Measurements from ENCODE around the gene THYN1. TPM values are rescaled to one million over a fixed set of nuclear protein-coding genes. Genes with fewer than 3 reads are reported as not detected.

The THYN1 gene
- total RNA-seq, 1 donor from 2014 or later: 33.7 TPM

- intact Hi-C loops (cut with DNase I): no loop called here
- Histone ChIP-seq H3K9me3 (no peaks in the 10 kb centered on the region), H3K36me3 (peaks cover 12% of the 10 kb centered on the region), H3K4me3 (peak within 1 kb of the TSS; percentile 92), H3K27ac (peak within 1 kb of the TSS; percentile 95), H3K27me3 (ENCODE audit: low read depth) (no peaks in the 10 kb centered on the region), H3K4me1 (peaks cover 38% of the 10 kb centered on the region)
- peak; percentile 97 for ATAC-seq
- TF ChIP-seq, protein P1, sequence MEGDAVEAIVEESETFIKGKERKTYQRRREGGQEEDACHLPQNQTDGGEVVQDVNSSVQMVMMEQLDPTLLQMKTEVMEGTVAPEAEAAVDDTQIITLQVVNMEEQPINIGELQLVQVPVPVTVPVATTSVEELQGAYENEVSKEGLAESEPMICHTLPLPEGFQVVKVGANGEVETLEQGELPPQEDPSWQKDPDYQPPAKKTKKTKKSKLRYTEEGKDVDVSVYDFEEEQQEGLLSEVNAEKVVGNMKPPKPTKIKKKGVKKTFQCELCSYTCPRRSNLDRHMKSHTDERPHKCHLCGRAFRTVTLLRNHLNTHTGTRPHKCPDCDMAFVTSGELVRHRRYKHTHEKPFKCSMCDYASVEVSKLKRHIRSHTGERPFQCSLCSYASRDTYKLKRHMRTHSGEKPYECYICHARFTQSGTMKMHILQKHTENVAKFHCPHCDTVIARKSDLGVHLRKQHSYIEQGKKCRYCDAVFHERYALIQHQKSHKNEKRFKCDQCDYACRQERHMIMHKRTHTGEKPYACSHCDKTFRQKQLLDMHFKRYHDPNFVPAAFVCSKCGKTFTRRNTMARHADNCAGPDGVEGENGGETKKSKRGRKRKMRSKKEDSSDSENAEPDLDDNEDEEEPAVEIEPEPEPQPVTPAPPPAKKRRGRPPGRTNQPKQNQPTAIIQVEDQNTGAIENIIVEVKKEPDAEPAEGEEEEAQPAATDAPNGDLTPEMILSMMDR (IDR thresholded peaks at IDR 0.05): no peak
- peak; percentile 98 for DNase-seq
These were observed 29.1 kb downstream of the THYN1 start, which contains the start of the genes NCAPD3 and VPS26B for GRCh38 chr11:134223836-134224709. Gene NCAPD3 (minus strand): TSS chr11:134223967. CDS start chr11:134223926, 41 bp downstream. Gene VPS26B (plus strand): TSS chr11:134224671. CDS start chr11:134225123, 452 bp downstream.

GRCh38 chr11:134223121-134223520 is 30.0 kb downstream of the THYN1 start:
- Histone ChIP-seq H3K36me3 (peaks cover 19% of the 10 kb centered on the region), H3K9me3 (no peaks in the 10 kb centered on the region), H3K4me1 (peaks cover 36% of the 10 kb centered on the region), H3K4me3 (peak overlapping the region; percentile 92), H3K27ac (peak overlapping the region; percentile 95), H3K27me3 (ENCODE audit: low read depth) (no peaks in the 10 kb centered on the region)
- DNase-seq: no peak
- TF ChIP-seq, protein P1 (IDR thresholded peaks at IDR 0.05): no peak
- no peak for ATAC-seq
- intact Hi-C loops (cut with DNase I): no loop called here

GRCh38 chr11:134216816-134217215 is 36.3 kb downstream of the THYN1 start:
- H3K4me3 ChIP-seq: no peak overlapping the region
- no peak for ATAC-seq
- H3K27ac ChIP-seq: no peak overlapping the region
- TF ChIP-seq, protein P1 (IDR thresholded peaks at IDR 0.05): no peak
- H3K9me3 ChIP-seq: no peaks in the 10 kb centered on the region
- DNase-seq: no peak
- no peaks in the 10 kb centered on the region for H3K27me3 ChIP-seq (ENCODE audit: low read depth)
- intact Hi-C loops (cut with DNase I): no loop called here
- peaks cover 33% of the 10 kb centered on the region for H3K36me3 ChIP-seq
- no peaks in the 10 kb centered on the region for H3K4me1 ChIP-seq

- Histone ChIP-seq H3K36me3 (peaks cover 33% of the 10 kb centered on the region), H3K27ac (no peak overlapping the region), H3K4me3 (no peak overlapping the region), H3K9me3 (no peaks in the 10 kb centered on the region), H3K4me1 (no peaks in the 10 kb centered on the region), H3K27me3 (ENCODE audit: low read depth) (no peaks in the 10 kb centered on the region)
- intact Hi-C loops (cut with DNase I): no loop called here
- ATAC-seq: no peak
- TF ChIP-seq, protein P1 (IDR thresholded peaks at IDR 0.05): no peak
- DNase-seq: no peak
These were observed 37.3 kb downstream of the THYN1 start for GRCh38 chr11:134215836-134216235.

DNA sequence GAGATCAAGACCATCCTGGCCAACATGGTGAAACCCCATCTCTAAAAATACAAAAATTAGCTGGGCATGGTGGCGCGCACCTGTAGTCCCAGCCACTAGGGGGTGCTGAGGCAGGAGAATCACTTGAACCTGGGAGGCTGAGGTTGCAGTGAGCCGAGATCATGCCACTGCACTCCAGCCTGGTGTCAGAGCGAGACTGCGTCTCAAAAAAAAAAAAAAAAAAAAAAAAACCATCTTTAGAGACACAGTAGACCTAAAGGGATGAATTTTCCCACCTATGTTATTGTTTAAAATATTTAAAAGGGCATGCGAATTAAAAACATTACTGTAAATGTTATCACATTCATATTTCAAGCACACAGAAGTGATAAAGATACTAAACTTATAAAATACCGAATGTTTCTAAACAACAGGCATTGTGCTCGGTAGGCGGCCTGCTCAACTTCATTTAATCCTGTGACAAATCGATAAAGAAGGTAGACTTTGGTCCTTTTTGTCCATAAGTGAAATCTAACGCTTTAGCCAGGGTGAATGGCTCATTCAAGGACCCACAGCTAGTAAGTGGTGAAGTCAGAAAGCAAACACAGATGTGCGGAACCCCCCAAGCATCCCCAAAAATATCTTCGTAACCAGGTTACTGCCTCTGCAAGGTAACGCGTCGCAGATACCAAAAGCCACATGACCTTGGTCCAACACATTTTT is 45.5 kb downstream of the THYN1 start:
- intact Hi-C loops (cut with DNase I): no loop called here
- DNase-seq: peak; percentile 55
- Histone ChIP-seq H3K4me3 (no peak overlapping the region), H3K36me3 (peaks cover 67% of the 10 kb centered on the region), H3K27ac (no peak overlapping the region), H3K27me3 (ENCODE audit: low read depth) (no peaks in the 10 kb centered on the region), H3K4me1 (no peaks in the 10 kb centered on the region), H3K9me3 (no peaks in the 10 kb centered on the region)
- no peak for ATAC-seq
- TF ChIP-seq, protein P1 (IDR thresholded peaks at IDR 0.05): peak; percentile 78

Data from lower lobe of right lung (tissue), 2 donors.